ENCODE measurements around the gene CAMK4.

CAMK4 gene

DNA sequence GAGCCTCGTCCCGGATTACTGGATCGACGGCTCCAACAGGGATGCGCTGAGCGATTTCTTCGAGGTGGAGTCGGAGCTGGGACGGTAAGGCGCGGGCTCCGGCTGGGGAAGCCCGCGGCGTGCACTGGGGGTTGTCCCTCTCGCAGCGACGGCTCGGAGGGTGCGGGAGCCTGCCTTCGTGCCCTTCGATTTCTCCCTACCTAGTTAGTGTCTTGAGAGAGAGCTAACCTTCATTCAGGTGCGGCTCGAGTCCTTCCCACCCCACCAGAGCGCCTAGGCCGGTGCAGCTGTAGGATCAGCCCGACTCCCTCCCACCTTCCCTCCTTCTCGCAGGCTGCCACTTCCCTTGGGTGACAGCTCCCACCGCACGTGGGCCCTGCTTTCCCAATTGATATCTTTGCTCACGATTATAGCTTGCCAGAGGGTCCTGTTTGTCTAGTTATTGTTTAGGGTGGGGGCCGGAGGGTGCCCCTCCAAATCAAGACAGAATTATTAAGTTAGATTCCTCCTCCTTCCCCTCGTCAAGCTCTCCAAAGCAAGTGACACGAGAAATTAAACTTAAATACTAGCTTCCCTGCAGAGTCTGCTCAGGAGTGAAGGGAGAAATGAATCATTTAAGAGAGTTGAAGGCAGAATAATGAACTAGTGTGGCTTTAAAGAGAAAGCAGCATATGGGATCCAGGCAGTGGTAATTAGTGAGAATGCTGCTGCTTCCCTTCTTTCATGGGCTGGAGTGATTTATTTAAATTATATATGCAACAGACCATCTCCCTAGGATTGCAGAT lies 569 bp downstream of the CAMK4 start:
- H3K4me3 Mint-ChIP-seq, result peak overlapping the region; percentile 98
- DNase-seq (ENCODE audit: low spot score), result no peak

DNA sequence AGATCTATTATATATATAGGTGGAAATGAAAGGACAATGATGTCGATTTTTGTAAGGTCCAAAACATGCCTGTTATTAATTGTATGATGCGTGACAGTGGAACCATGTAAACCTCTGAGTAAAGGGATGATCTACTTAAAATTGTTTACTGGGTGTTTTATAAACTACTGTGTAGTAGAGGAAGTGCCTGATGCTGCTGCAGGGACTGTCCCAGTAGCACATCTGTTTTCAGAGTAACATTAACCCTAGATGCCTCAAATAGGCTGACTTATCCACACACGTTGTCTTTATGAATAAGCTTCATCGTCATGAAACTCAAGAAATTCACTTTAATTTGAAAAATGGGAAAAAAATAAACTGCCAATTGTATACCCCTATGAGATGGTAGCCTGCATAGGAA lies 1.7 kb downstream of the CAMK4 start:
- H3K36me3 Mint-ChIP-seq (ENCODE audit: low read depth), result peaks cover 44% of the 10 kb centered on the region
- no peaks in the 10 kb centered on the region for H3K9me3 Mint-ChIP-seq
- peak overlapping the region; percentile 86 for H3K27ac Mint-ChIP-seq
- H3K4me3 Mint-ChIP-seq, result peak overlapping the region; percentile 98
- H3K27me3 Mint-ChIP-seq (ENCODE audit: low read depth), result no peaks in the 10 kb centered on the region
- DNase-seq (ENCODE audit: low spot score), result no peak
- peaks cover 51% of the 10 kb centered on the region for H3K4me1 Mint-ChIP-seq (ENCODE audit: low read depth)

More for the DNA sequence above, 569 bp downstream of the CAMK4 start:
- Mint-ChIP-seq H3K27ac (peak overlapping the region; percentile 86), H3K9me3 (no peaks in the 10 kb centered on the region), H3K27me3 (ENCODE audit: low read depth) (no peaks in the 10 kb centered on the region), H3K36me3 (ENCODE audit: low read depth) (peaks cover 38% of the 10 kb centered on the region), H3K4me1 (ENCODE audit: low read depth) (peaks cover 41% of the 10 kb centered on the region)

DNA sequence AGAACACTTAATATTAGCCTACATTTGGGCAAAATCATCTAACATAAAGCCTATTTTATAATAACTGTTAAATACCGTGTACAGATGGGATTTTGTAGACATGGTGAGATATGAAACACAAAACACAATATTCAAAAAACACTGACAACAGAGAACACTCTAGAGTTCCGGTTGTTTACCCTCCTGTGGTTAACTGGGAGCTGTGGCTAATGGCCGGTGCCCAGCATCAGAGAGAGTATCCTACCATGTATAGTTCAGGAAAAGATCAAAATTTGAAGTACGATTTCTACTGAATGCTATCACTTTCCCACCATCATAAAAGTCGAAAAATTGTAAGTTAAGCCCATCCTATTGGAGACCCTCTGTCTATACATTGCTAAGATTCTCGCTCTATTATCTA lies 2.4 kb downstream of the CAMK4 start:
- peak overlapping the region; percentile 98 for H3K4me3 Mint-ChIP-seq
- no peaks in the 10 kb centered on the region for H3K27me3 Mint-ChIP-seq (ENCODE audit: low read depth)
- no peaks in the 10 kb centered on the region for H3K9me3 Mint-ChIP-seq
- no peak for DNase-seq (ENCODE audit: low spot score)
- peaks cover 56% of the 10 kb centered on the region for H3K4me1 Mint-ChIP-seq (ENCODE audit: low read depth)
- peaks cover 45% of the 10 kb centered on the region for H3K36me3 Mint-ChIP-seq (ENCODE audit: low read depth)
- H3K27ac Mint-ChIP-seq, result peak overlapping the region; percentile 86

DNA sequence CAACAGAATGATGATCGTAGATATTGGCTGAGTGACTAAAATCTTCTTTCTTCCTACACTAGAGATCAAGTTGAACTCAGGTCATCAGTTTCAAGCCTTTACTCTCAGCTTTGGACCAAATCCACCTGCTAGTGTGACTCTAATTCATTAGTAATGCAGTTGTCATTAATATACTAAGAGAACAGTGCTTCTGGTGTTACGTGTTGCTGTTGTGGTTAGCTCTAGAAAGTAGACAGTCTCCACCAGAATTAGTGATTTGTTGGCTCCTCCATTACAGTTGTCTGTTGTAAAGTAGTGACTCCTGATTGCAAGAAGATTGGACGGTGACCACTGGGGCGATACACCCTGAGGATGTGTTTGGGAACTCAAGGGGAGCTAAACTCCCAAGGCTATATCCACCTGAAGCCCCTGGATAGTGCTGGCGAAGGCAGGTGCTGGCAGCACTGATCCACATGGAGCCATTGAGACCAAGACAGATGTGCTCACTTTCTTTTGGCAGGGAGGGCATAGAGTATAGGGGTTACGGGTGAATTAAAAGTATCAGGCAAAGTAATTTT lies 3.1 kb downstream of the CAMK4 start:
- Mint-ChIP-seq H3K4me1 (ENCODE audit: low read depth) (peaks cover 61% of the 10 kb centered on the region), H3K4me3 (peak overlapping the region; percentile 98), H3K27me3 (ENCODE audit: low read depth) (no peaks in the 10 kb centered on the region), H3K9me3 (no peaks in the 10 kb centered on the region), H3K27ac (peak overlapping the region; percentile 86), H3K36me3 (ENCODE audit: low read depth) (peaks cover 45% of the 10 kb centered on the region)
- no peak for DNase-seq (ENCODE audit: low spot score)

DNA sequence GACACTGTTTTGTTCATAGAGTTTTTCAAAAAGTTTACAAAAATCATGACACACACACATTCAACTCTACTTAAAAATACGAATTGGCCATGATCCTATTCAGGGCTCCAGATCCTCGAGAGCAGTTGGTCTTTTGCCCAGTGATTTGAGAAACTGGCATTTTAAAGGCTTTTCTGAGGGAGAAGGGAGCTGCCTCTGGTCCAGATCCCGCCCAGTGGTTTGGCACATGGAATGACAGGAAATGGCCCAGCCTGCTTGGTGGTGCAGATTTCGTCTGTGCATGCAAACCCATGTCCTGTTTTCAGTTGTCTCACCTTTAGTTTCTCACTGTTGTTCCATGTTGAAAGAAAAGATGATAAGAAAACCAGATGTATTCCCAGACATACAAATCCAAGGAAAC lies 3.6 kb downstream of the CAMK4 start:
- no peak for DNase-seq (ENCODE audit: low spot score)
- Mint-ChIP-seq H3K4me3 (peak overlapping the region; percentile 98), H3K4me1 (ENCODE audit: low read depth) (peaks cover 63% of the 10 kb centered on the region)

DNA sequence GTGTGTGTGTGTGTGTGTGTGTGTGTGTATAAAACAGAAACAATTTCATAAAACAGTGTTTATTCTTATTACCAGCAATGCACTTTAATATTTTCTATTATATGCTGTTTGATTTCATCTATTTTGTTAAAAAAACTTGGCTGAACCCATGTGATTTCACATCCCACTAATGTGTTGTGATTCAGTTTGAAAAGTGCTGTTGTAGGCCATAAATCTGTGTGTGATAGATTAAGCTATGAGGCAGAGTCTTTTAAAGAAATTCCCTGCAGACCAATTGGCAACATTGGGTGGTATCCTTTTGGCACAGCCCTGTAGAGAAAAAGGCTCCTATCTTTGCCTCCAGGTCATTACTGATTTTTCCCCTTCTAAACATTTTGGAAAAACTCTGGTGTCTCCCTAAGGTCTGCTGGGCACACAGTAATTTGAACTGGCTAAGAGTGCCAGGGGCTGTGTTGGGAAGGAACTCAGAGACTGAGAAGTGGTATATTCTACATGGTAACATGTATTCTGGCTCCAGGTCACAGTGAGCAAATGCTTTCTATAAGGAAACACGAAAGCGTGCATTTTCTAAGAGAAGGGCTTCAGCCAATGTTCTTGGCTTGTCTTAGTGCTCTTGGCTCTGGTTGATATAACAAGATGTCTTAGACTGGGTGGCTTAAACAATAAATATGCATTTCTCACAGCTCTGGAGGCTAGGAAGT lies 4.5 kb downstream of the CAMK4 start:
- Mint-ChIP-seq H3K36me3 (ENCODE audit: low read depth) (peaks cover 45% of the 10 kb centered on the region), H3K27ac (peak overlapping the region; percentile 97), H3K9me3 (no peaks in the 10 kb centered on the region), H3K4me3 (peak overlapping the region; percentile 88), H3K27me3 (ENCODE audit: low read depth) (no peaks in the 10 kb centered on the region), H3K4me1 (ENCODE audit: low read depth) (peaks cover 58% of the 10 kb centered on the region)
- no peak for DNase-seq (ENCODE audit: low spot score)

More for the DNA sequence above, 3.6 kb downstream of the CAMK4 start:
- Mint-ChIP-seq H3K27me3 (ENCODE audit: low read depth) (no peaks in the 10 kb centered on the region), H3K27ac (peak overlapping the region; percentile 86), H3K36me3 (ENCODE audit: low read depth) (peaks cover 45% of the 10 kb centered on the region), H3K9me3 (no peaks in the 10 kb centered on the region)

DNA sequence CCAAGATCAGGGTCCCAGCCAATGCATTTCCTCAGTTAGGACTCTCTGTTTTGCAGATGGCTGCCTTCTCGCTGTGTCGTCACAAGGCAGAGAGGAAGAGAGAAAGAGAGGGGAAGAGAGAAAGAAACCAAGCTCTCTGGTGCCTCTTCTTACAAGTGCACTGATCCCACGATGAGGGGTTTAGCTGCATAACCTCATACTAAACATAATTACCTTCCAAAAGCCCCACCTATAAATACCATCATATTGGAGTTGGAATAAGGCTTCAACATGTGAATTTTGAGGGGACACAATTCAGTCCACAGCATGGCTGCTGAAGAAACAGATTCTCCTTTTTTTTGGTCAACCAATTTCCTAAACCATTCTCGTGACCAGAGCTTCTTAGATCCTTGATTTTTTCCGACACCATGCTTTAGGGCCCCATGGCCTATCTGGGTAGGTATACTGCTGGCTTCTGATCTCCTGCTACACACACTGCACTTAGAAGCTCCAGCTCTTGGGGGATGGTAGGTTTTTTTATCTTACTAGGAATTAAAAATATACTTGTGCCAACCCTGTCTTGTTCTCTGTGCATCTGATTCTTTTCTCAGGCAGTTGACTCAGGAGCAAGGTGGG lies 5.1 kb downstream of the CAMK4 start:
- Mint-ChIP-seq H3K36me3 (ENCODE audit: low read depth) (peaks cover 46% of the 10 kb centered on the region), H3K27ac (peak overlapping the region; percentile 97), H3K4me1 (ENCODE audit: low read depth) (peaks cover 63% of the 10 kb centered on the region), H3K9me3 (no peaks in the 10 kb centered on the region), H3K27me3 (ENCODE audit: low read depth) (no peaks in the 10 kb centered on the region), H3K4me3 (peak overlapping the region; percentile 88)
- DNase-seq (ENCODE audit: low spot score), result no peak

DNA sequence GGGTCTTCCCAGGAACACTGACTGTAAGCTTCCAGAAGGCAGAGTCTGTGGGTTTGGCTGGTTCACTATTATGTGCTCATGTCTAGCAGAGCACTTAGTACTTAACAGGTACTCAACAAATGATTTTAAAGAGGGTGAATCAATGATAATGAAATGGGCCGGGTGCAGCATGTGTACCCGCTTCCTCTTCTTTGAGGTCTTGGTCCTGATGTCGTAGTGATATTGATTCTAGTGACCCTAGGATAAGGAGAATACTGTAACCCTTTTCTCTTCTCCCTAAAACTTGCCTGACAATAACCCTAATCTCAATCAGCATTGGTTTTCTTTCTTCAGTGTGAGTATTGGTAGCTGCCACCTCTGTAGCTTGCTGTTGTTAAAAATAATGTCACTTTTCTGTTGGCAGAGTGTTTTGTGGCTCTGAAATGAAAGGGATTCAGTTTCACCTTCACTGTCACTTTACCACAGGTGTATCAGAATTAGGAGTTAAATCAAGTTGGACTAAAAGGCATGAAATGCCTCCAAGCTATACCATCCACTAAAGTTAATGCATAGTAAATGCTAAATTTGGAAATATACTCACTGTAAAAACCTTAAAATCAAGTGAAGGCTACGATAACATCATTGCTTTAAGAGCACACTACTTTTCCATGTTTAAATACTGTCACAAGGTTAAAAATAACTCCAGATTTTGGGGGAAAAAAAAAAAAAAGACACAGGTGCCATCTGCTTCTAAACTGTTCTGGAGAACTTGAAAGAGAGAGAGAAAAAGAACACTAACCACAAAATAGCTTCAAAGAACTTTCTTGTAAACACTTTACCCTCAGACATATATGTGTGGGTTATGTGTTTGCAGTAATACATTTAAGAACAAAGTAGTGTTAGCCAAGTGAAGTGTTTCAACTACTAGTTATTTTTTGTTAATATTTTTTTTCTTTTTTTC lies 6.0 kb downstream of the CAMK4 start:
- peak overlapping the region; percentile 88 for H3K4me3 Mint-ChIP-seq
- peak overlapping the region; percentile 97 for H3K27ac Mint-ChIP-seq
- peaks cover 45% of the 10 kb centered on the region for H3K36me3 Mint-ChIP-seq (ENCODE audit: low read depth)
- H3K27me3 Mint-ChIP-seq (ENCODE audit: low read depth), result no peaks in the 10 kb centered on the region
- DNase-seq (ENCODE audit: low spot score), result no peak
- H3K9me3 Mint-ChIP-seq, result no peaks in the 10 kb centered on the region
- peaks cover 71% of the 10 kb centered on the region for H3K4me1 Mint-ChIP-seq (ENCODE audit: low read depth)

DNA sequence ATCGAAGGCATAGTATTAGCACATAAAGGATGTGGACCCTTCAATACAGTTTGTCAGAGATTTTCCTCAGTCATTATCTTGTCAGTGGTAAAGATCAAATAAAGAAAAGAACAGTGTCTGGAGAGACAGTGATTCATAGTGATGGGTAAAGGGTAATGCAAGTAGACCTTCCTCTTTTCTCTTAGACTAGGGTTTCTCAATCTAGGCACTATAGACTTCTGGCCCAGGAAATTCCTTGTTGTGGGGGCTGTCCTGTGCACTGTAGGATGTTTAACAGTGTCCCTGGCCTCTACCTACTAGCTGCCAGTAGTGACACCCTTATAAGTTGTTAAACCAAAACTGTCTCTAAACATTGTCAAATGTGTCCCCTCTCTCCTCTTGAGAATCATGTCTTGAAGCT lies 6.9 kb downstream of the CAMK4 start:
- H3K9me3 Mint-ChIP-seq, result no peaks in the 10 kb centered on the region
- no peaks in the 10 kb centered on the region for H3K27me3 Mint-ChIP-seq (ENCODE audit: low read depth)
- H3K27ac Mint-ChIP-seq, result peak overlapping the region; percentile 86
- H3K4me1 Mint-ChIP-seq (ENCODE audit: low read depth), result peaks cover 77% of the 10 kb centered on the region
- no peak for DNase-seq (ENCODE audit: low spot score)
- H3K4me3 Mint-ChIP-seq, result peak overlapping the region; percentile 78
- H3K36me3 Mint-ChIP-seq (ENCODE audit: low read depth), result peaks cover 42% of the 10 kb centered on the region

DNA sequence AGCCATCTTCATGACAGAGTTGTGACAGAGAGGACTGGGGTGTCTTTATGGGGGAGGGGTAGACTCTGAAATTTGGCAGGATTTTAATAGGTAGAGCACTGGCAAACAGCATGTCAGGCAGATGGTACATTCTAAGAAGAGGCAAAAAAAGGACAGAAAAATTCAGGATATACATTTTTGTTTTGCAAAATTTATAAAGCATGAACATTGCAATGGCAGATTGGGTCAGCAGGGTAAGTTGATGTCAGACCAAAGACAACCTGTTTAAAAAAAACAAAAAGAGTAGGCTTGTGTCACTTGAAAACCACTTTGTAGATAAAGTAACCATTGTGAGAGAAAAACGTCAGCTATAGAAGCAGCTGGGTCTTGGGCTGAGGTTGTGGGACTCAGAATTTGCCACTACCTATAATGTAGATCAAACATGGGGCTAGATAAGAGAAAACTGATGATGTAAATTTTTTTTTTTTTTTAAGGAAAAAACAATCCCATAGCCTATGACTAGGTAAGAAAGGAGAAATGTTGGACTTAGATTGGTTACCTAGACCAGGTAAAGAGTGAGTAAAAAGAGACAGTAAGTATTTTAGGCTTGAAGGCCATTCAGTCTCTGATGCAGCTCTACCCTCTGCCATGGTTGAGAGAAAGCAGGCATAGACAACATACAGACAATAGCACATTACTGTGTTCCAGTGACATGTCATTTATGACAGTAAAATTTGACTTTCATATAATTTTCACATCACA lies 8.3 kb downstream of the CAMK4 start:
- peak overlapping the region; percentile 77 for H3K4me3 Mint-ChIP-seq
- DNase-seq (ENCODE audit: low spot score), result no peak
- no peaks in the 10 kb centered on the region for H3K9me3 Mint-ChIP-seq
- no peaks in the 10 kb centered on the region for H3K27me3 Mint-ChIP-seq (ENCODE audit: low read depth)
- H3K4me1 Mint-ChIP-seq (ENCODE audit: low read depth), result peaks cover 82% of the 10 kb centered on the region
- H3K36me3 Mint-ChIP-seq (ENCODE audit: low read depth), result peaks cover 40% of the 10 kb centered on the region
- H3K27ac Mint-ChIP-seq, result peak overlapping the region; percentile 90

DNA sequence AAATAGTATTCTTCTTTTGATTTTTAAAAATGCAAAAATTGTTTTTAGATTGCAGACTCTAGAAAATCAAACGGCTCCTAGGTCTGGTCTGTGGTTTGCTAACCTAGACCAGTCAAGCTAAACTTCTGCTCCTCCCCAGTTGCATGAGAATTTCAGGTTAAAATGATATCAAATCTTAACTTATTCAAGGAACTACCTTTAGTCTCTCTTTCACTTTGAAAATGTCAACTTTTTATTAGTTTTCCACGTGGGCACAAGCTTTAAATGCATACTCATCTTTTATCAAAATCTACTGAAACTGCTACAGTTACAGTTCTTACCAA lies 8.8 kb downstream of the CAMK4 start:
- H3K27me3 Mint-ChIP-seq (ENCODE audit: low read depth), result no peaks in the 10 kb centered on the region
- peak overlapping the region; percentile 77 for H3K4me3 Mint-ChIP-seq
- peaks cover 38% of the 10 kb centered on the region for H3K36me3 Mint-ChIP-seq (ENCODE audit: low read depth)
- DNase-seq (ENCODE audit: low spot score), result no peak
- no peaks in the 10 kb centered on the region for H3K9me3 Mint-ChIP-seq
- peak overlapping the region; percentile 90 for H3K27ac Mint-ChIP-seq
- peaks cover 82% of the 10 kb centered on the region for H3K4me1 Mint-ChIP-seq (ENCODE audit: low read depth)

DNA sequence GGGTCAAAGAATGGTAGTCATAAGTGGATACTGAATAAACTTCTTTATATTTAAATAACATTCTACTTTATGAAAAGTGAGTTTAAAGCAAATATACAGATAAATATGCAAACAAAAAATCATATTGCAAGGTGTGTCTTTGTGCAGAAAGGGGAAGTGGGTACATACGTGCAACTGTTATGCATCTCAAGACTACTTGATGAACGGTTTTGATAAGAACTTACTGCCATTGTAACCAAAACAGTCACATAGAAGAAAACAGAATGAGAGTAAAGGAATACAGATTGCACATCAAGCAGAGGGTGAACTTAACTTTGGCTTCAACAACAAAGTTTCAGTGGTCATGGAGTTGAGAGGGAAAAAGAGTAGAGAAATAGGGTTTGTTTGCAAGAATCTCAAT lies 9.9 kb downstream of the CAMK4 start:
- H3K36me3 Mint-ChIP-seq (ENCODE audit: low read depth), result peaks cover 34% of the 10 kb centered on the region
- no peaks in the 10 kb centered on the region for H3K9me3 Mint-ChIP-seq
- H3K4me1 Mint-ChIP-seq (ENCODE audit: low read depth), result peaks cover 83% of the 10 kb centered on the region
- no peaks in the 10 kb centered on the region for H3K27me3 Mint-ChIP-seq (ENCODE audit: low read depth)
- H3K27ac Mint-ChIP-seq, result peak overlapping the region; percentile 90
- DNase-seq (ENCODE audit: low spot score), result no peak
- H3K4me3 Mint-ChIP-seq, result peak overlapping the region; percentile 63

DNA sequence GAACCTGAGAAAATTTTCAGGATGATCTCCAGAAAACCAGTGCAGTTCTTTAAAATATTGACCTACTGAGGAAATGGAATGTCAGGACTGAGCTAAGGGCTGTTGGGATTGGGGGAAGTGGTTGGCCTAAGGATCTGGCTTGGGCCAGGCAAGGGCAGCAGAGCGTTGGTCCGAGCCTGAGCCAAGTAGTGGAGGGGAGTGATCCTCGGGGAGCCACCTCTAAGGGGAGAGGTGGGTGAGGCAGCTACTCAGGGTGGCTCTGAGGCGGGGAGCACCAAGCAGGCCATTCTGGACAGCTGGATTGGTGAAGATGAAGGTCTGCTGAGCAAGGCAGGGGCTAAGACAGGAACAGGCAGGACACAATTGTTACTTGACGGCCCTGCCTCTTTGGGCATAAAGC lies 11.5 kb downstream of the CAMK4 start:
- H3K4me1 Mint-ChIP-seq (ENCODE audit: low read depth), result peaks cover 77% of the 10 kb centered on the region
- no peak for DNase-seq (ENCODE audit: low spot score)
- no peaks in the 10 kb centered on the region for H3K27me3 Mint-ChIP-seq (ENCODE audit: low read depth)
- peaks cover 32% of the 10 kb centered on the region for H3K36me3 Mint-ChIP-seq (ENCODE audit: low read depth)
- no peaks in the 10 kb centered on the region for H3K9me3 Mint-ChIP-seq
- H3K4me3 Mint-ChIP-seq, result peak overlapping the region; percentile 63
- H3K27ac Mint-ChIP-seq, result peak overlapping the region; percentile 90
